A549 treated with RU486 at 1 μM for 4 hours (cell line): ENCODE measurements around the gene ZMPSTE24. TPM values are rescaled to one million over a fixed set of nuclear protein-coding genes. Genes with fewer than 3 reads are reported as not detected.

Source experiments
- total RNA-seq: library from RNA; stranded (reverse); fragments of 200-300 nt; extraction: Qiagen RNA extraction; gene quantifications from 5 replicates; pipeline ENCODE4 v1.2.3, GENCODE V29; 2022; ENCODE audit warnings: low read depth

The ZMPSTE24 gene
- 15.1 to 42.9 TPM (median 41.1 TPM) in 5 replicates for total RNA-seq

DNA sequence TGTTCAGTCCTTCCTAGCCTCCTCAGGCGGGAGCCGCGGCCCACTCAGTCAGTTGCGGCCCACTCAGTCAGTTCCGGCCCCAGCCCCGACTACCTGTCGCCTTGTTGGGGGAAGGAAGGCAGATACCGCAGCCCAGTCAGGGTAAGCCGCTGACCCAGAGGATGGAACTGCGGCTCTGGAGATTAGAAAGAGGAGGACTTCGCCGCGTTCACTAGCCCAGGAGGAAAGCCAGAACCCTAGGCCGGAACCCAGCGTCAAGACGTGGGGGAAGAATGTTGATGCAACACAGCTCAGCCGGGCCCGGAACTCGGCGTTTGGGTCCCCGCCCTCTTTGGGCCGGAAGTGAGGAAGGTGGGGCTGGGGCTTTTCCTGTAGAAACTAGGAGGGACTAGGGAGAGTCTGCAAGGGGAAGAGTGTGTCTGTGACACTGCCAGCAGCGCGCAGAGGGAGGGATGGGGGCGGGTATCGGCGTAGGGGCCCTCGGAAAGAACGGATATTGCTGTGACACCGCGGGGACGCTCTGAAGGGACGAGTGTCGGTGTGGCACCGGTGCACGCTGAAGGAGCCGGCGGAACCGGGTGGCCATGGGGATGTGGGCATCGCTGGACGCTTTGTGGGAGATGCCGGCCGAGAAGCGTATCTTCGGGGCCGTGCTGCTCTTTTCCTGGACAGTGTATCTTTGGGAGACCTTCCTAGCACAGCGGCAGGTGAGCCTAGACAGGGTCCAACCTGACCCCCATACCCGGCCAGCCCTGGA, at the start of gene ZMPSTE24:
TSS of gene ZMPSTE24 (plus strand) at position 549 of the 757 bp plus-strand sequence. CDS start at position 585, 36 bp downstream.

DNA sequence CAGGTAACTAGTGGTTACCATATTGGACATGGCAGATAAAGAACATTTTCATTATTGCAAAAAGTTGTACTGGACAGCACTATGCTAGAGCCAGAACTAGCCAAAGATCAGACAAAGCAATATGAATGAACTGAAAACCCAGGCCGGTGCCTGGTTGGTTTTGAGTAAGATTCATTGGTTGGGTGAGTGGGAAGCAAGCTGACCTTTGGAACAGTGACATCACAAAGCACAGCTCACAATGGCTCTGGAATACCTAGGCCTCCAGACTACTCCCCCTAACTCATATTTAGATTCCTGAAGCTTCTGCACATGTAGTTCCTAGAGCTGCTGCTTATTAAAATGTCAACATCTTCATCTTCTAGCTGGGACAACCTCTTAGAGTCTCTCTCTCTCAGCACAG, 10.4 kb upstream of the ZMPSTE24 start, which contains the start of gene TMCO2:
TSS of gene TMCO2 (plus strand) at position 283 of the 400 bp plus-strand sequence. CDS start at position 340, 57 bp downstream.

DNA sequence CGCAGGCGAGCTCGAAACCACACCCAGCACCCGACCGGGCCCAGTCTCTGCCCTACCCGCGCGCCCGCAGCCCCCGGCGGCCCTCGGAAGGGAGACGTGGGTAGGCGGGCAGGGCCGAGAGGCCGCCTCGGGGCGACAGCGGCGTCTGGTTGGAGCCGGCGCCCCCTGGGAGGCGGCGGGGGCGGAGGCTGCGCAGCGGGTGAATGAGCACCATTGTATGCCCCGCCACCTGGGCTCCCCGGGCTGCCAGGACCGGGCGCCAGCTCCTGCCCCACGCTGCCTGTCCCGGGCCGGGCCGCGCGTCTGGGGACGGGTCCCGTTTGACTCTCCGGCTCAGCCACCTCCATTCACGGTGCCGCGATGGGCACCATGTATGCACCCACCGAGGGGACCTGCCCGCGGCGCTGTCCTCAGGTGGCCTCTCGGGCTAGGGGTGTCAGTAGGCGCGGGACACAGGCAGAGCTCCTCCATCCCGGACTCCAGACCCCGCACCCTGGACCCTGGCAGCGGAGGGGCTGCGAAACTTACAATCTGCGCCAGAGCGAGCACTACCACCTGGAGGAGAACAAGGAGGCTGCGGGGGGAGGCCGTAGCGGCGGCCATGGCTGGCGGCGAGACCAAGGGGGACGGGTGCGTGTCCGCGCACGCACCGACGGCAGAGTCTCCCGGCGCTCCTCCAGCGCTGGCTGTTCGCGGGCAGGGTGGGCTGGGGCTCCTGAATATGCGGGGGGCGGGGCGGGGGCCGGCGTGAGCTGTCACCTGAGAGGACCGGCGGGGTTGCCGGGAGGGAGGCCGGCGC, 58.8 kb downstream of the ZMPSTE24 start, which contains the start of gene COL9A2:
TSS of gene COL9A2 (minus strand) at position 692 of the 799 bp plus-strand sequence. CDS start at position 603, 89 bp downstream.

Other genes with a start within 250 kb of the ZMPSTE24 start
- gene CAP1, start 217.5 kb upstream of the ZMPSTE24 start, total RNA-seq: 216 to 273 TPM (median 223 TPM) in 5 replicates
- 61.6 to 76.6 TPM (median 66.8 TPM) in 5 replicates for gene PPT1, start 161.0 kb upstream of the ZMPSTE24 start, total RNA-seq
- 3.2 to 6.3 TPM (median 5.7 TPM) in 5 replicates for gene RLF, start 96.8 kb upstream of the ZMPSTE24 start, total RNA-seq
- gene TMCO2, start 10.3 kb upstream of the ZMPSTE24 start, total RNA-seq: not detected in 5 replicates
- 0.23 to 0.28 TPM (median 0.25 TPM) in 5 replicates for gene COL9A2, start 59.0 kb downstream of the ZMPSTE24 start, total RNA-seq
- gene SMAP2, start 115.5 kb downstream of the ZMPSTE24 start, total RNA-seq: 9.7 to 11.2 TPM (median 10.0 TPM) in 5 replicates
- 0.76 to 2.6 TPM (median 1.9 TPM) in 5 replicates for gene ZFP69B, start 192.2 kb downstream of the ZMPSTE24 start, total RNA-seq
- not detected in 5 replicates for gene ZFP69, start 219.1 kb downstream of the ZMPSTE24 start, total RNA-seq